Measurements from ENCODE around the gene MPPE1.
"Not testable (repeated sequence)": the region's sequence is repeated elsewhere in the genome, so short reads cannot be mapped to it uniquely, and the experiment has no call there.

MPPE1 gene

DNA sequence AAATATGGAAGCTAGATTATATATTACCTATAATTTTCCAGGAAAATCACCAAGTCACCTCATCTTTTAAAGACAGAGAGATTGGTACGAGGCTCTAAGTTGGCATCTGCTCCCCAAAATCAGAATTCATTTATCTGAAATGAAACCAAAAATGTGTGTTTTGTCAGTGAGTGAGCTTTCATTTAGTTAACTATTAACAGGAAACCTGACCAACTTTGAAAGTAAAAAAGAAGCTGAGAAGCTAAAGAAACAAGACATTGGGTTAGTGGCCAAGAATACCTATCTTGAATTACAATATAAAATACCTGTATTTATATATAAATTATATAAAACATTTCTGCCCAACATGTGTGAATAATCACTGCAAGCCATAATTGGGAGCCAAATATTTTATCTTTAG, 1.9 kb downstream of the MPPE1 start:
- TF ChIP-seq, protein P1, sequence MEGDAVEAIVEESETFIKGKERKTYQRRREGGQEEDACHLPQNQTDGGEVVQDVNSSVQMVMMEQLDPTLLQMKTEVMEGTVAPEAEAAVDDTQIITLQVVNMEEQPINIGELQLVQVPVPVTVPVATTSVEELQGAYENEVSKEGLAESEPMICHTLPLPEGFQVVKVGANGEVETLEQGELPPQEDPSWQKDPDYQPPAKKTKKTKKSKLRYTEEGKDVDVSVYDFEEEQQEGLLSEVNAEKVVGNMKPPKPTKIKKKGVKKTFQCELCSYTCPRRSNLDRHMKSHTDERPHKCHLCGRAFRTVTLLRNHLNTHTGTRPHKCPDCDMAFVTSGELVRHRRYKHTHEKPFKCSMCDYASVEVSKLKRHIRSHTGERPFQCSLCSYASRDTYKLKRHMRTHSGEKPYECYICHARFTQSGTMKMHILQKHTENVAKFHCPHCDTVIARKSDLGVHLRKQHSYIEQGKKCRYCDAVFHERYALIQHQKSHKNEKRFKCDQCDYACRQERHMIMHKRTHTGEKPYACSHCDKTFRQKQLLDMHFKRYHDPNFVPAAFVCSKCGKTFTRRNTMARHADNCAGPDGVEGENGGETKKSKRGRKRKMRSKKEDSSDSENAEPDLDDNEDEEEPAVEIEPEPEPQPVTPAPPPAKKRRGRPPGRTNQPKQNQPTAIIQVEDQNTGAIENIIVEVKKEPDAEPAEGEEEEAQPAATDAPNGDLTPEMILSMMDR (IDR thresholded peaks at IDR 0.05; ENCODE audit: low read depth, low read length, missing control alignments), result no peak
- no peak overlapping the region for H3K4me3 ChIP-seq (replicated peaks; ENCODE audit: low read depth, low read length)
- no peak for DNase-seq (ENCODE audit: extremely low read depth, low read depth)

- TF ChIP-seq, protein P1 (IDR thresholded peaks at IDR 0.05; ENCODE audit: low read depth, low read length, missing control alignments), result no peak
- no peak for DNase-seq (ENCODE audit: extremely low read depth, low read depth)
- H3K4me3 ChIP-seq (replicated peaks; ENCODE audit: low read depth, low read length), result no peak overlapping the region
Observed at GRCh38 chr18:11905613-11906012, 2.5 kb downstream of the MPPE1 start.

DNA sequence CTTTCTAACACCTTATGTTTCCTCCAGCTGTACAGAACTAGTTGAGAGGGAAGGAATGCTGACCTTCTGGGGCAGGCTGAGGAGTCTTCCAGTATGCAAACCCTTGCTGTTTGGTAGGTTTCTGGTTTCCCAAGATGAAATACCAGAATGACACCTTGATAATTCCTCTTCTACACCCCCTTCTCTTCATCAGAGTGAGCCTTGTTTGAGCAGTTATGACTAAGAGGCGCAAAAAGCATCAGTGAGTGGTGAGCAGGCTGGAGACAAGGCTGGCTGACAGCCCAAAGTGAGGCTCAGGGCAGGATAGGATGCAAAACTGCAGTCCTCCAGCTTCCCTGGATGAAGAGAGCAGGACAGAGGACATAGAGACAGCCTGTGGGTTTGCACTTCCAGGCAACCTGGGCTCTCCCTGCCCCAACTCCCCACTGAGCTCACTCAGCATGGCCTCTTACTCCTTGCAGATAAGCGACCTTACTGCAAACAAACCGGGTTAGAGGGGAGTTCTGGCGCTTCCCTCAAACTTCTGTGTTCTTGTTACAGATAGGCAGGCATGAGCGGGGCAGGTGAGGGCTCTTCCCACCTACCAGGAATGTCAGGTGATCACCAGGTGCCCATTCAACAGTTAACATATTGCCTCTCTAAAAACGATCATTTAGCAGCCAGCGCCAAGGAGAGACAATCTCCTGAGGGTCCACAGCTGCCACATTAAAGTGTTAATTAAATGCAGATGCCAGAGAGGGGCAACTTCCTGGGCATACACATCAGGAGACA, 5.4 kb downstream of the MPPE1 start:
- DNase-seq (ENCODE audit: extremely low read depth, low read depth), result no peak
- TF ChIP-seq, protein P1 (IDR thresholded peaks at IDR 0.05; ENCODE audit: low read depth, low read length, missing control alignments), result no peak
- H3K4me3 ChIP-seq (replicated peaks; ENCODE audit: low read depth, low read length), result no peak overlapping the region

- H3K4me3 ChIP-seq (replicated peaks; ENCODE audit: low read depth, low read length), result no peak overlapping the region
- TF ChIP-seq, protein P1 (IDR thresholded peaks at IDR 0.05; ENCODE audit: low read depth, low read length, missing control alignments), result no peak
- DNase-seq (ENCODE audit: extremely low read depth, low read depth), result no peak
Observed at GRCh38 chr18:11901826-11902438, 6.2 kb downstream of the MPPE1 start.

DNA sequence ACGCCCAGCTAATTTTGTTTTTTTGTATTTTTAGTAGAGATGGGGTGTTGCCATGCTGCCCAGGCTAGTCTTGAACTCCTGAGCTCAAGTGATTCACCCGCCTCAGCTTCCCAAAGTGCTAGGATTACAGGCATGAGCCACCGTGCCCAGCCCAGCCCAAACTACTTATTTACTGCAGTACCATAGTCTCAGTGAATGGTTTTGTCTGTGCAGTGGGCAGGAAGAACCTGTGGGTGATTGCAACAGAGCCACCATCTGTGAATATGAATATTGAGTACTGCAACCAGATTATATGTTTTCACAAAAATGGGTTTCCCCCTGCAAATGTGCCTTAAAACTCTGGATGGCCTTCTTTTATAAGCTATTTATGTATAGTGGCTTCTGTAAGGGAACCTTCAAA, 9.1 kb downstream of the MPPE1 start:
- no peak overlapping the region for H3K4me3 ChIP-seq (replicated peaks; ENCODE audit: low read depth, low read length)
- TF ChIP-seq, protein P1 (IDR thresholded peaks at IDR 0.05; ENCODE audit: low read depth, low read length, missing control alignments), result no peak
- DNase-seq (ENCODE audit: extremely low read depth, low read depth), result no peak

GRCh38 chr18:11897781-11898180, 10.3 kb downstream of the MPPE1 start:
- TF ChIP-seq, protein P1 (IDR thresholded peaks at IDR 0.05; ENCODE audit: low read depth, low read length, missing control alignments), result no peak
- no peak overlapping the region for H3K4me3 ChIP-seq (replicated peaks; ENCODE audit: low read depth, low read length)
- no peak for DNase-seq (ENCODE audit: extremely low read depth, low read depth)

GRCh38 chr18:11892438-11892837, 15.7 kb downstream of the MPPE1 start:
- H3K4me3 ChIP-seq (replicated peaks; ENCODE audit: low read depth, low read length); DNase-seq (ENCODE audit: extremely low read depth, low read depth): not testable (repeated sequence)

All from HFF-Myc (cell line).